ENCODE data around the gene HAGH.

The HAGH gene

GRCh38 chr16:1774448-1774780 lies 52.2 kb downstream of the HAGH start:
- peak overlapping the region; percentile 88 for H3K27ac ChIP-seq
- no peak for TF ChIP-seq CTCF (conservative IDR thresholded peaks at IDR 0.05)

- TF ChIP-seq CTCF (conservative IDR thresholded peaks at IDR 0.05), result peak; percentile 51
- peak overlapping the region; percentile 88 for H3K27ac ChIP-seq
Measured at GRCh38 chr16:1773703-1774447, 52.8 kb downstream of the HAGH start.

- peak within 1 kb of the TSS; percentile 88 for H3K27ac ChIP-seq
- TF ChIP-seq CTCF (conservative IDR thresholded peaks at IDR 0.05), result peak; percentile 84
Measured at GRCh38 chr16:1772908-1773702, 53.5 kb downstream of the HAGH start, which contains the start of gene MRPS34. MRPS34 (minus strand) TSS chr16:1773134; CDS start chr16:1773119, 15 bp downstream.

- no peak for TF ChIP-seq CTCF (conservative IDR thresholded peaks at IDR 0.05)
- peak within 1 kb of the TSS; percentile 88 for H3K27ac ChIP-seq
Measured at GRCh38 chr16:1772362-1772907, 54.2 kb downstream of the HAGH start, which contains the start of gene EME2. EME2 (plus strand) TSS chr16:1772810; CDS start chr16:1773228, 418 bp downstream.

GRCh38 chr16:1771864-1772361 lies 54.7 kb downstream of the HAGH start:
- no peak for TF ChIP-seq CTCF (conservative IDR thresholded peaks at IDR 0.05)
- H3K27ac ChIP-seq, result peak overlapping the region; percentile 88

- no peak for TF ChIP-seq CTCF (conservative IDR thresholded peaks at IDR 0.05)
- peak within 1 kb of the TSS; percentile 88 for H3K27ac ChIP-seq
Measured at GRCh38 chr16:1771188-1771863, 55.3 kb downstream of the HAGH start, which contains the start of gene NME3. NME3 (minus strand) TSS chr16:1771543; CDS start chr16:1771534, 9 bp downstream.

All from VCaP (cell line).